Spleen (tissue), 7 donors: ENCODE results near the gene MTHFR.

Source experiments
- CTCF ChIP-seq, 11 experiments: fragments of 200-600 bp in 7 of 11; fragments of 450-650 bp in 4 of 11; sonication (generic) in 4 of 11; IDR thresholded peaks in 8 of 11; conservative IDR thresholded peaks in 3 of 11; 1 replicate in 7 of 11; 2 replicates in 4 of 11; pipeline versions ENCODE4 v1.4.0 to v1.8.0; 2016 to 2021; ENCODE audit warnings: antibody characterized with exemption in 11 of 11, inconsistent platforms in 4 of 11, mild to moderate bottlenecking in 1 of 11
- POLR2A ChIP-seq, 3 donors: fragments of 450-650 bp; IDR thresholded peaks; one replicate each; pipeline ENCODE4 v1.5.1; 2017; ENCODE audit warnings: antibody characterized with exemption in 3 of 3, mild to moderate bottlenecking in 1 of 3
- POLR2AphosphoS5 ChIP-seq, 3 donors: sonication (generic); formaldehyde crosslinking; IDR thresholded peaks; one replicate each; pipeline ENCODE4 v1.5.1; 2017; ENCODE audit warnings: antibody characterized with exemption in 3 of 3
- donor health status: DM: no; HTN: no; CAD: no; lungs with moderate emphysema.
- donor health status: DM: no; HTN: no; CAD: no.
- donor health status: DM: no; HTN: no; CAD: no.

- no peak for TF ChIP-seq CTCF (IDR thresholded peaks at IDR 0.05 in 8 of 11, conservative IDR thresholded peaks at IDR 0.05 in 3 of 11)
- TF ChIP-seq POLR2A (IDR thresholded peaks at IDR 0.05): no peak
- TF ChIP-seq POLR2AphosphoS5 (IDR thresholded peaks at IDR 0.05): peak in 1 of 3 donors; percentile 53
Observed at GRCh38 chr1:11828511-11828910, 22.7 kb upstream of the MTHFR start.
